H1 (cell line): ENCODE measurements around the gene DNASE2B. TPM values are rescaled to one million over a fixed set of nuclear protein-coding genes. Genes with fewer than 3 reads are reported as not detected.

Source experiments
- CTCF ChIA-PET: fragments of 300-600 bp; sonication (Branson Sonifier 250); formaldehyde crosslinking; loops from one replicate; lab custom pipeline; 2021; ENCODE audit not compliant: partially characterized antibody; lab: Charles Lee
- POLR2A ChIA-PET: fragments of 300-600 bp; sonication (Branson Sonifier 250); formaldehyde crosslinking; loops from one replicate; lab custom pipeline; 2021; ENCODE audit warnings: inconsistent platforms; ENCODE audit not compliant: partially characterized antibody; lab: Charles Lee
- DNase-seq, 2 experiments: peaks; one replicate each; pipeline versions ENCODE4 v3.0.0 to v3.0.0-alpha.2; 2010 to 2022; ENCODE audit warnings: low spot score in 2 of 2, low read depth in 1 of 2, mixed read lengths in 1 of 2
- FAIRE-seq: peaks from 2 replicates; lab custom pipeline; 2011; peaks lifted over from hg19 to GRCh38; lab: Jason Lieb, UNC
- H2AFZ ChIP-seq: 2 replicates; pipeline ENCODE4 v1.8.1; 2012; ENCODE audit warnings: low read length, inconsistent platforms
- H2AK5ac ChIP-seq: 2 replicates; pipeline ENCODE4 v1.6.1; 2013; ENCODE audit warnings: low read depth, low read length
- H2BK120ac ChIP-seq: replicated peaks from 2 replicates; pipeline ENCODE3; 2013; ENCODE audit warnings: low read depth, low read length, inconsistent platforms
- H2BK12ac ChIP-seq: 2 replicates; pipeline ENCODE4 v1.6.1; 2013; ENCODE audit warnings: low read depth, low read length
- H2BK15ac ChIP-seq: 2 replicates; pipeline ENCODE4 v1.6.1; 2013; ENCODE audit warnings: low read length
- H2BK20ac ChIP-seq: 2 replicates; pipeline ENCODE4 v1.6.1; 2013; ENCODE audit warnings: low read length
- H2BK5ac ChIP-seq: 2 replicates; pipeline ENCODE4 v1.6.1; 2013; ENCODE audit warnings: low read depth, low read length
- H3K14ac ChIP-seq: 2 replicates; pipeline ENCODE4 v1.6.1; 2013; ENCODE audit warnings: inconsistent platforms; ENCODE audit not compliant: insufficient read length
- H3K18ac ChIP-seq: 2 replicates; pipeline ENCODE4 v1.6.1; 2013; ENCODE audit warnings: low read length; ENCODE audit errors: extremely low read depth
- H3K23ac ChIP-seq: 2 replicates; pipeline ENCODE4 v1.6.1; 2013; ENCODE audit warnings: inconsistent platforms; ENCODE audit not compliant: insufficient read length
- H3K23me2 ChIP-seq: 2 replicates; pipeline ENCODE4 v1.6.1; 2013; ENCODE audit warnings: low read depth, low read length
- H3K27ac ChIP-seq: 2 replicates; pipeline ENCODE4 v1.6.1; 2011; ENCODE audit warnings: low read depth, low read length, inconsistent platforms
- H3K27me3 ChIP-seq, 4 experiments: replicated peaks in 1 of 4; 1 replicate in 1 of 4; 2 replicates in 3 of 4; pipeline versions ENCODE4 v1.6.1 to v1.8.1; 2011 to 2013; ENCODE audit warnings: low read length in 3 of 4, mild to moderate bottlenecking in 3 of 4, inconsistent platforms in 2 of 4, mixed read lengths in 2 of 4, moderate library complexity in 1 of 4; ENCODE audit not compliant: control insufficient read depth in 3 of 4, insufficient read depth in 3 of 4; ENCODE audit errors: extremely low read depth in 1 of 4
- H3K36me3 ChIP-seq, 4 experiments: 2 replicates each; pipeline versions ENCODE4 v1.6.1 to v1.8.1; 2011 to 2013; ENCODE audit warnings: mild to moderate bottlenecking in 4 of 4, low read length in 3 of 4, moderate library complexity in 2 of 4, control low read depth in 1 of 4, inconsistent platforms in 1 of 4; ENCODE audit not compliant: insufficient read depth in 4 of 4, control insufficient read depth in 2 of 4
- H3K4ac ChIP-seq: replicated peaks from 2 replicates; pipeline ENCODE3; 2013; ENCODE audit warnings: low read length, low read depth, mixed read lengths, inconsistent platforms; ENCODE audit not compliant: insufficient read length
- H3K4me1 ChIP-seq, 4 experiments: replicated peaks in 1 of 4; 1 replicate in 1 of 4; 2 replicates in 3 of 4; pipeline versions ENCODE4 v1.6.1 to v1.8.1; 2011 to 2013; ENCODE audit warnings: low read length in 3 of 4, inconsistent platforms in 2 of 4, mixed read lengths in 1 of 4; ENCODE audit not compliant: insufficient read depth in 4 of 4, control insufficient read depth in 3 of 4
- H3K4me2 ChIP-seq, 2 experiments: 2 replicates each; pipeline versions ENCODE4 v1.6.1 to v1.8.1; 2011 to 2013; ENCODE audit warnings: low read depth in 2 of 2, low read length in 2 of 2, control low read depth in 1 of 2, inconsistent platforms in 1 of 2, mild to moderate bottlenecking in 1 of 2; ENCODE audit not compliant: insufficient read depth in 1 of 2
- H3K4me3 ChIP-seq, 4 experiments: fragments of 200-600, 300-600 bp in 1 of 4; sonication (generic), shearing (Covaris generic), sonication (Bioruptor Twin) in 1 of 4; 2 replicates each; pipeline versions ENCODE4 v1.5.1 to v1.8.1; 2011 to 2016; ENCODE audit warnings: low read length in 4 of 4, low read depth in 3 of 4, control low read depth in 2 of 4, inconsistent platforms in 2 of 4, mild to moderate bottlenecking in 2 of 4, mixed read lengths in 1 of 4, moderate library complexity in 1 of 4; ENCODE audit not compliant: insufficient read depth in 2 of 4; ENCODE audit errors: extremely low read depth in 1 of 4
- H3K56ac ChIP-seq: replicated peaks from 2 replicates; pipeline ENCODE3; 2013; ENCODE audit warnings: low read depth, mild to moderate bottlenecking, mixed read lengths, low read length, inconsistent platforms; ENCODE audit not compliant: insufficient read length
- H3K79me1 ChIP-seq: 2 replicates; pipeline ENCODE4 v1.6.1; 2013; ENCODE audit warnings: low read depth, low read length, control low read depth
- H3K79me2 ChIP-seq, 2 experiments: 2 replicates each; pipeline versions ENCODE4 v1.6.1 to v1.8.1; 2012 to 2013; ENCODE audit warnings: low read length in 2 of 2, mild to moderate bottlenecking in 2 of 2, inconsistent platforms in 1 of 2; ENCODE audit not compliant: insufficient read depth in 2 of 2, control insufficient read depth in 1 of 2
- H3K9ac ChIP-seq, 4 experiments: replicated peaks in 1 of 4; 1 replicate in 1 of 4; 2 replicates in 3 of 4; pipeline versions ENCODE4 v1.6.1 to v1.8.1; 2011 to 2013; ENCODE audit warnings: low read depth in 3 of 4, low read length in 3 of 4, control low read depth in 2 of 4, mild to moderate bottlenecking in 2 of 4, moderate library complexity in 2 of 4, inconsistent platforms in 1 of 4; ENCODE audit errors: extremely low read depth in 1 of 4
- H3K9me3 ChIP-seq, 2 experiments: 2 replicates each; pipeline versions ENCODE4 v1.6.1 to v1.8.1; 2012 to 2013; ENCODE audit warnings: mild to moderate bottlenecking in 2 of 2, moderate library complexity in 2 of 2, control low read depth in 1 of 2, inconsistent platforms in 1 of 2, low read depth in 1 of 2, low read length in 1 of 2, mixed read lengths in 1 of 2; ENCODE audit not compliant: insufficient read depth in 2 of 2
- H4K20me1 ChIP-seq, 2 experiments: replicated peaks in 1 of 2; 2 replicates each; pipeline versions ENCODE3 to v1.8.1; 2011 to 2013; ENCODE audit warnings: inconsistent platforms in 2 of 2, low read length in 2 of 2, mild to moderate bottlenecking in 1 of 2; ENCODE audit not compliant: insufficient read depth in 2 of 2, control insufficient read depth in 1 of 2
- H4K5ac ChIP-seq: 2 replicates; pipeline ENCODE4 v1.6.1; 2013; ENCODE audit warnings: low read length, low read depth, mixed read lengths, inconsistent platforms; ENCODE audit not compliant: insufficient read length
- H4K8ac ChIP-seq: 2 replicates; pipeline ENCODE4 v1.8.0; 2013; ENCODE audit warnings: mild to moderate bottlenecking, moderate library complexity, low read length, inconsistent platforms; ENCODE audit not compliant: insufficient read depth; ENCODE audit errors: extremely low read depth
- H4K91ac ChIP-seq: replicated peaks from 2 replicates; pipeline ENCODE3; 2013; ENCODE audit warnings: low read length, mixed read lengths, inconsistent platforms; ENCODE audit not compliant: insufficient read length
- CHD1 ChIP-seq: IDR thresholded peaks from 2 replicates; pipeline ENCODE4 v1.6.1; 2012; ENCODE audit warnings: low read depth, low read length, improper control_type of control experiment
- EZH2 ChIP-seq: fragments of 200-600 bp; sonication (generic); IDR thresholded peaks from 2 replicates; pipeline ENCODE4 v1.7.1; 2012; ENCODE audit warnings: low read depth, mild to moderate bottlenecking, moderate library complexity, low read length, inconsistent platforms; ENCODE audit not compliant: severe bottlenecking
- MAX ChIP-seq: IDR thresholded peaks from 2 replicates; pipeline ENCODE4 v1.6.1; 2012; ENCODE audit warnings: inconsistent platforms
- RAD21 ChIP-seq, 2 experiments: IDR thresholded peaks in 1 of 2; conservative IDR thresholded peaks in 1 of 2; 2 replicates each; pipeline ENCODE4 v1.6.1; 2011; ENCODE audit warnings: low read depth in 2 of 2, low read length in 2 of 2, improper control_type of control experiment in 1 of 2, inconsistent platforms in 1 of 2, mild to moderate bottlenecking in 1 of 2, moderate library complexity in 1 of 2
- SIX5 ChIP-seq: IDR thresholded peaks from 2 replicates; pipeline ENCODE4 v1.6.1; 2011; ENCODE audit warnings: mild to moderate bottlenecking, low read depth, low read length
- WGBS, 2 experiments: shearing (Covaris generic) in 1 of 2; methylation state at CpG; one replicate each; pipeline versions ENCODE4 v1.1.6 to v1.1.7; 2013 to 2015; ENCODE audit warnings: low lambda C conversion rate in 2 of 2, mixed read lengths in 2 of 2, inconsistent platforms in 1 of 2, low coverage in 1 of 2, missing lambda C conversion rate in 1 of 2; ENCODE audit not compliant: insufficient replicate concordance in 2 of 2, insufficient coverage in 1 of 2, insufficient read length in 1 of 2; ENCODE audit errors: extremely low coverage in 1 of 2, missing lambda C conversion rate in 1 of 2; 5-methylcytosine and 5-hydroxymethylcytosine counted together
- polyA plus RNA-seq, 7 experiments: library from polyadenylated mRNA; depleted of rRNA in 3 of 7; stranded (reverse) in 5 of 7; unstranded in 2 of 7; fragments of >200 nt in 5 of 7; fragments of 200-250 nt in 2 of 7; gene quantifications; 1 replicate in 5 of 7; 2 replicates in 1 of 7; 4 replicates in 1 of 7; pipeline versions ENCODE4 v1.2.1 to v1.2.3, GENCODE V29; 2011 to 2013; ENCODE audit warnings: missing spikeins in 2 of 7, mixed read lengths in 2 of 7
- total RNA-seq: library from RNA; stranded (reverse); fragmentation: NEBNext Ultra II Directional; extraction: Animal tissue kit (Norgen Biotek cat#: 25700); gene quantifications from 2 replicates; pipeline ENCODE4 v1.2.1, GENCODE V29; 2021

The DNASE2B gene
- total and polyA plus RNA-seq, 2 of the 8 experiments (the other 6 are each of a cell fraction or from before 2014, with no cell fraction given) = not detected

- Histone ChIP-seq H3K9ac (no peak overlapping the region), H3K14ac (no peak overlapping the region), H3K18ac (no peak overlapping the region), H2BK15ac (no peak overlapping the region), H3K79me2 (no peaks in the 10 kb centered on the region), H4K8ac (no peak overlapping the region), H2BK20ac (no peak overlapping the region), H3K56ac (no peak overlapping the region), H3K4me1 (peaks cover 0 to 3% (median 0%) of the 10 kb centered on the region in 4 experiments; a peak in 1 of 7 replicates), H4K91ac (no peak overlapping the region), H3K4ac (no peak overlapping the region), H2BK12ac (no peak overlapping the region), H3K27me3 (no peaks in the 10 kb centered on the region), H3K36me3 (no peaks in the 10 kb centered on the region), H3K4me2 (no peak overlapping the region), H3K4me3 (no peak overlapping the region), H3K27ac (no peak overlapping the region), H2BK5ac (no peak overlapping the region), H3K23me2 (no peaks in the 10 kb centered on the region), H3K23ac (no peak overlapping the region), H3K9me3 (no peaks in the 10 kb centered on the region), H4K20me1 (no peaks in the 10 kb centered on the region), H2AK5ac (no peak overlapping the region), H4K5ac (no peak overlapping the region), H3K79me1 (no peaks in the 10 kb centered on the region), H2AFZ (no peak overlapping the region), H2BK120ac (no peak overlapping the region)
- POLR2A ChIA-PET = no interaction called here
- FAIRE-seq = no peak
- 86% methylated on average over 5 of the region's 5 CpGs; no CpG with 5 or more reads in 1 of the 2 experiments for WGBS, 2 experiments
- CTCF ChIA-PET = interaction anchor here (0.6 to 1.3 kb wide), 5 partner anchors 9 to 517 kb away, joined by 3 to 5 read pairs (median 3); no protein-coding TSS in a partner anchor
- no peak for DNase-seq
- TF ChIP-seq SIX5 (no peak), EZH2 (no peak), CHD1 (no peak), RAD21 (IDR thresholded peaks at IDR 0.05 in 1 of 2, conservative IDR thresholded peaks at IDR 0.05 in 1 of 2; ENCODE audit: low read depth in 2 of 2, low read length in 2 of 2) (no peak), MAX (no peak)
Measured at GRCh38 chr1:84386716-84387479, 11.4 kb upstream of the DNASE2B start.
